Mesendoderm (in vitro differentiated cells): ENCODE results near the gene BCORL1. TPM values are rescaled to one million over a fixed set of nuclear protein-coding genes. Genes with fewer than 3 reads are reported as not detected.

Experiments
- DNase-seq: peaks from one replicate; pipeline ENCODE4 v3.0.0; 2013
- H2AK5ac ChIP-seq: 2 replicates; pipeline ENCODE4 v1.6.1; 2013; ENCODE audit warnings: low read length, inconsistent platforms
- H2BK120ac ChIP-seq: 2 replicates; pipeline ENCODE4 v1.6.1; 2013; ENCODE audit warnings: low read depth, mild to moderate bottlenecking, low read length, moderate library complexity, mixed read lengths
- H2BK15ac ChIP-seq: replicated peaks from 2 replicates; pipeline ENCODE4 v1.6.1; 2013; ENCODE audit warnings: low read depth, mild to moderate bottlenecking, moderate library complexity
- H2BK5ac ChIP-seq: 2 replicates; pipeline ENCODE4 v1.6.1; 2013; ENCODE audit warnings: low read length, inconsistent platforms
- H3K18ac ChIP-seq: 2 replicates; pipeline ENCODE4 v1.6.1; 2013; ENCODE audit warnings: mild to moderate bottlenecking, low read length, mixed read lengths
- H3K23ac ChIP-seq: one replicate; pipeline ENCODE4 v1.6.1; 2013; ENCODE audit warnings: low read length
- H3K27ac ChIP-seq: 2 replicates; pipeline ENCODE4 v1.5.1; 2013; ENCODE audit warnings: low read depth, mild to moderate bottlenecking, inconsistent platforms, low read length, moderate library complexity
- H3K27me3 ChIP-seq: 2 replicates; pipeline ENCODE4 v1.6.1; 2013; ENCODE audit warnings: low read length, control low read depth, mild to moderate bottlenecking, inconsistent platforms; ENCODE audit not compliant: insufficient read depth, poor library complexity
- H3K36me3 ChIP-seq: 2 replicates; pipeline ENCODE4 v1.6.1; 2013; ENCODE audit warnings: low read length, inconsistent platforms; ENCODE audit not compliant: control insufficient read depth, insufficient read depth
- H3K4ac ChIP-seq: one replicate; pipeline ENCODE4 v1.6.1; 2013; ENCODE audit warnings: low read depth, mild to moderate bottlenecking, low read length, moderate library complexity
- H3K4me1 ChIP-seq: 2 replicates; pipeline ENCODE4 v1.6.1; 2013; ENCODE audit warnings: low read depth, low read length, inconsistent platforms; ENCODE audit not compliant: control insufficient read depth
- H3K4me2 ChIP-seq: 2 replicates; pipeline ENCODE4 v1.6.1; 2013; ENCODE audit warnings: low read length
- H3K4me3 ChIP-seq: 2 replicates; pipeline ENCODE4 v1.5.1; 2013; ENCODE audit warnings: mild to moderate bottlenecking, low read length
- H3K56ac ChIP-seq: one replicate; pipeline ENCODE4 v1.6.1; 2013; ENCODE audit warnings: low read length
- H3K79me1 ChIP-seq: 2 replicates; pipeline ENCODE4 v1.6.1; 2013; ENCODE audit warnings: low read length, inconsistent platforms
- H3K79me2 ChIP-seq: 2 replicates; pipeline ENCODE4 v1.6.1; 2013; ENCODE audit warnings: mild to moderate bottlenecking, low read length; ENCODE audit not compliant: control insufficient read depth, insufficient read depth
- H3K9ac ChIP-seq: 2 replicates; pipeline ENCODE4 v1.6.1; 2013; ENCODE audit warnings: low read length, inconsistent platforms
- H4K5ac ChIP-seq: one replicate; pipeline ENCODE4 v1.6.1; 2013; ENCODE audit warnings: low read length
- H4K8ac ChIP-seq: one replicate; pipeline ENCODE4 v1.6.1; 2013; ENCODE audit warnings: low read depth, mild to moderate bottlenecking, control low read depth, low read length, moderate library complexity
- WGBS: extraction: QIAGEN DNeasy Blood & Tissue Kit; methylation state at CpG from one replicate; pipeline ENCODE4 v1.1.7; 2013; ENCODE audit warnings: low lambda C conversion rate, missing lambda C conversion rate; ENCODE audit not compliant: insufficient coverage; ENCODE audit errors: extremely low coverage; 5-methylcytosine and 5-hydroxymethylcytosine counted together
- polyA plus RNA-seq, 2 experiments: library from polyadenylated mRNA; stranded (reverse); fragments of 200-250 nt; gene quantifications; one replicate each; pipeline ENCODE4 v1.2.3, GENCODE V29; 2013

The BCORL1 gene, protein sequence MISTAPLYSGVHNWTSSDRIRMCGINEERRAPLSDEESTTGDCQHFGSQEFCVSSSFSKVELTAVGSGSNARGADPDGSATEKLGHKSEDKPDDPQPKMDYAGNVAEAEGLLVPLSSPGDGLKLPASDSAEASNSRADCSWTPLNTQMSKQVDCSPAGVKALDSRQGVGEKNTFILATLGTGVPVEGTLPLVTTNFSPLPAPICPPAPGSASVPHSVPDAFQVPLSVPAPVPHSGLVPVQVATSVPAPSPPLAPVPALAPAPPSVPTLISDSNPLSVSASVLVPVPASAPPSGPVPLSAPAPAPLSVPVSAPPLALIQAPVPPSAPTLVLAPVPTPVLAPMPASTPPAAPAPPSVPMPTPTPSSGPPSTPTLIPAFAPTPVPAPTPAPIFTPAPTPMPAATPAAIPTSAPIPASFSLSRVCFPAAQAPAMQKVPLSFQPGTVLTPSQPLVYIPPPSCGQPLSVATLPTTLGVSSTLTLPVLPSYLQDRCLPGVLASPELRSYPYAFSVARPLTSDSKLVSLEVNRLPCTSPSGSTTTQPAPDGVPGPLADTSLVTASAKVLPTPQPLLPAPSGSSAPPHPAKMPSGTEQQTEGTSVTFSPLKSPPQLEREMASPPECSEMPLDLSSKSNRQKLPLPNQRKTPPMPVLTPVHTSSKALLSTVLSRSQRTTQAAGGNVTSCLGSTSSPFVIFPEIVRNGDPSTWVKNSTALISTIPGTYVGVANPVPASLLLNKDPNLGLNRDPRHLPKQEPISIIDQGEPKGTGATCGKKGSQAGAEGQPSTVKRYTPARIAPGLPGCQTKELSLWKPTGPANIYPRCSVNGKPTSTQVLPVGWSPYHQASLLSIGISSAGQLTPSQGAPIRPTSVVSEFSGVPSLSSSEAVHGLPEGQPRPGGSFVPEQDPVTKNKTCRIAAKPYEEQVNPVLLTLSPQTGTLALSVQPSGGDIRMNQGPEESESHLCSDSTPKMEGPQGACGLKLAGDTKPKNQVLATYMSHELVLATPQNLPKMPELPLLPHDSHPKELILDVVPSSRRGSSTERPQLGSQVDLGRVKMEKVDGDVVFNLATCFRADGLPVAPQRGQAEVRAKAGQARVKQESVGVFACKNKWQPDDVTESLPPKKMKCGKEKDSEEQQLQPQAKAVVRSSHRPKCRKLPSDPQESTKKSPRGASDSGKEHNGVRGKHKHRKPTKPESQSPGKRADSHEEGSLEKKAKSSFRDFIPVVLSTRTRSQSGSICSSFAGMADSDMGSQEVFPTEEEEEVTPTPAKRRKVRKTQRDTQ (N-terminal part only)
- polyA plus RNA-seq (2013, experiment 1 of 2) = 0.70 TPM
- 0.77 TPM for polyA plus RNA-seq (2013, experiment 2 of 2)

- Histone ChIP-seq H2BK5ac (no peak within 1 kb of the TSS), H3K23ac (no peak within 1 kb of the TSS), H3K4me1 (no peaks in the 10 kb centered on the region), H3K79me2 (no peaks in the 10 kb centered on the region), H2BK15ac (no peak within 1 kb of the TSS), H3K27ac (no peak within 1 kb of the TSS), H2BK120ac (no peak within 1 kb of the TSS), H2AK5ac (no peak within 1 kb of the TSS), H3K18ac (no peak within 1 kb of the TSS), H3K36me3 (no peaks in the 10 kb centered on the region), H3K56ac (peak within 1 kb of the TSS; percentile 74), H3K27me3 (peaks cover 1% of the 10 kb centered on the region), H3K4ac (no peak within 1 kb of the TSS), H3K9ac (peak within 1 kb of the TSS; percentile 49), H3K4me2 (peak within 1 kb of the TSS; percentile 48), H4K5ac (no peak within 1 kb of the TSS), H4K8ac (no peak within 1 kb of the TSS), H3K79me1 (no peaks in the 10 kb centered on the region), H3K4me3 (peak within 1 kb of the TSS; percentile 7)
- no CpG with 5 or more reads among the region's 74 CpGs for WGBS
- peak; percentile 96 for DNase-seq
These were observed at the start of gene BCORL1 for GRCh38 chrX:129982300-129983251. TSS of gene BCORL1 (plus strand) at chrX:129982635. CDS start at chrX:130005232, 22,597 bp downstream.

DNA sequence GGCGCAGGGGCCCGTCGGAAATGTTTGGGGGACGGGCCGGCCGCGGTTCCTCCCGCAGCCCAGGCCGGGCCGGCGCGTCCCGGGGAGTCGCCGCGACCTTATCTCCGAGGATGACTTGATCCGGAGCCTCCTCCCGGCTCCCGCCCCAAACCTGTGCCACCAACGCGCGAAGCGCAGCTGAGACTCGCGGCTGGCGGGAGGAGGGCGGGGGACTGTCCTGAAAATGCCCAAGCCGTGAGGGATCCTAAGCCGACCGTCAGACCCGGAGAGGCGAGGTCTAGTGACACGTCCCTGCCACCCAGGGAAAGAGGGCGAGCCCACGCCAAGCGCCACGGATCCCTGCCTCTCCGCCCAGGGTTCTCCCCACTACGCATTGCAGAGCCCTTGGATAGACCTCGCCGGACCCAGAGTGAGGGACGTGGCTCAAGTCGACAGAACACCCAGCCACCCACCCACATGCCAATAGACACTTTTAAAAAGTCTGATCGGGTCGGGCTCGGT, 49.6 kb upstream of the BCORL1 start:
- Histone ChIP-seq H3K4me1 (no peaks in the 10 kb centered on the region), H3K18ac (peak overlapping the region; percentile 99), H4K8ac (no peak overlapping the region), H3K79me2 (no peaks in the 10 kb centered on the region), H3K56ac (peak overlapping the region; percentile 74), H4K5ac (no peak overlapping the region), H3K9ac (peak overlapping the region; percentile 71), H3K27ac (no peak overlapping the region), H3K79me1 (no peaks in the 10 kb centered on the region), H3K4me2 (peak overlapping the region; percentile 25), H3K4me3 (no peak overlapping the region), H2BK5ac (no peak overlapping the region), H2BK15ac (no peak overlapping the region), H3K4ac (peak overlapping the region; percentile 29), H3K23ac (peak overlapping the region; percentile 24), H3K27me3 (peaks cover 18% of the 10 kb centered on the region), H2BK120ac (peak overlapping the region; percentile 39), H2AK5ac (no peak overlapping the region), H3K36me3 (no peaks in the 10 kb centered on the region)
- no CpG with 5 or more reads among the region's 47 CpGs for WGBS
- DNase-seq = no peak

DNA sequence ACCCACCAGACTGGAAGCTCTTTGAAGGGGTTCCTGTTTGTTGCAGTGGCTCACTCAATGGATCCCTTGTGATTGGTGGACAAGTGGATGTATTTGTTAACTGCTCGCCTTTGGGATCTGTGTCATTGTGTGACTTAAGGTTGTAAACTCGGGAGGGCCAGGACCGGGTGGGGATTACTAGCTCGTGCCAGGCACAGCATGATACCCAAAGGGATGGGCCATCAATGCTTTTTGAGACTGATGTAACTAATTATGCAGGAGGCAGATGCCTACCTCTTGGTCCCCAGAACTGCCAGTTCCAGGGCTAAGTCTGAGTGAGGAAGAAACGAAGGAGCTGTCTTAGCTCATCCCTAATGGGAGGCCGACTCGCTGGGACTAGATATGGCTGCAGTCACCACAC, 48.7 kb upstream of the BCORL1 start:
- H3K56ac ChIP-seq = no peak overlapping the region
- no peak overlapping the region for H2AK5ac ChIP-seq

DNA sequence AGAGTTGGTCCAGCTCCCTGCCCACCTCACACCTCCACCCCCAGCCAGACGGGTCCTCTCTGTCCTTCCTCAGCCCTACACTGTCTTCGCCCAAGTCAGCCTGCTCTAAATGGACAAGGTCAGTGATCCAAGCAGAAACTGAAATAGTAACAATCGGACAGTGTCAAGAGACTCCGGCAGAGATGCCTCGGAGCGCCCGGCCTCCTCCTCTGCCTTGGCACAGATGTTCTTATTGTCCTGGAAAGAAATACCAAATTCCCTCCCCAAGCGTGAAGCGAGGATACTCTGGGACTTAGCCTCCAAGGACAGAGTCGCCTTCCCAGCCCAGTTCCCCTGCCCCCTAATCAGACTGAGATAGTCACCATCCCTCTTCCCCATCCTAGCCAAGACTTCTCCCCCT, 48.0 kb upstream of the BCORL1 start:
- Histone ChIP-seq H2BK5ac (no peak overlapping the region), H3K79me1 (no peaks in the 10 kb centered on the region), H3K79me2 (no peaks in the 10 kb centered on the region), H3K9ac (no peak overlapping the region), H2BK15ac (no peak overlapping the region), H3K4me3 (no peak overlapping the region), H4K5ac (no peak overlapping the region), H3K56ac (no peak overlapping the region), H3K4ac (no peak overlapping the region), H3K4me1 (no peaks in the 10 kb centered on the region), H3K36me3 (no peaks in the 10 kb centered on the region), H3K18ac (no peak overlapping the region), H3K27me3 (peaks cover 20% of the 10 kb centered on the region), H4K8ac (no peak overlapping the region), H2BK120ac (no peak overlapping the region), H3K23ac (no peak overlapping the region), H3K27ac (no peak overlapping the region), H3K4me2 (no peak overlapping the region), H2AK5ac (no peak overlapping the region)
- no CpG with 5 or more reads among the region's 10 CpGs for WGBS
- DNase-seq = no peak

More for the DNA sequence above, 48.7 kb upstream of the BCORL1 start:
- no peaks in the 10 kb centered on the region for H3K36me3 ChIP-seq
- H3K23ac ChIP-seq = no peak overlapping the region
- H3K4me3 ChIP-seq = no peak overlapping the region
- H3K79me1 ChIP-seq = no peaks in the 10 kb centered on the region
- no peaks in the 10 kb centered on the region for H3K4me1 ChIP-seq
- no CpG with 5 or more reads among the region's 7 CpGs for WGBS
- H2BK15ac ChIP-seq = no peak overlapping the region
- no peak overlapping the region for H3K18ac ChIP-seq
- no peak overlapping the region for H3K4ac ChIP-seq
- H3K79me2 ChIP-seq = no peaks in the 10 kb centered on the region
- no peak overlapping the region for H4K8ac ChIP-seq
- H3K9ac ChIP-seq = no peak overlapping the region
- H2BK120ac ChIP-seq = no peak overlapping the region
- H3K27me3 ChIP-seq = peaks cover 20% of the 10 kb centered on the region
- H4K5ac ChIP-seq = no peak overlapping the region
- H3K27ac ChIP-seq = no peak overlapping the region
- DNase-seq = no peak
- no peak overlapping the region for H3K4me2 ChIP-seq
- H2BK5ac ChIP-seq = no peak overlapping the region
